Purkinje cell (primary cell): ENCODE results near the gene SRL. TPM values are rescaled to one million over a fixed set of nuclear protein-coding genes. Genes with fewer than 3 reads are reported as not detected.

ENCODE experiments used
- polyA plus RNA-seq: library from polyadenylated mRNA; unstranded; fragments of >200 nt; fragmentation: Nextera tagmentation; gene quantifications from 2 replicates; pipeline ENCODE4 v1.2.1, GENCODE V29; 2014

Gene SRL
- not detected in 2 replicates for polyA plus RNA-seq

DNA sequence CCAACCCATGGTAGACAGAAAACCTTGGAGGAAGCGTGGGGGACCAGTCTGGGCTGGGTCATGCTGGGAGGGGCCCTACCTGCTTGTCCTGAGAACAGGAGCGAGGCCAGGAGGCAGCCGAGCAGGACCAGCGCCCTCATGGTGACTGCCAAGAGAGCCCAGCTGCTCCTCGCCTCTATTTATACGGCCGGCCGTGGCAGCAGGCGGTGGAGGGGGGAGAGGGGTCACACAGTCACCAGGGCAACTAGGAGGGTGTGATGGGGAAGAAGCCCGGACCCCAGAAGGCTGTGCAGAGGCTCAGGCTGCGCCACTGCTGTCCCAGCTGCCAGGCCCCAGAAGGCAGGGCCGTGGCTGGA is at the start of gene SRL:
Gene SRL (minus strand): TSS at position 153 of the 356 bp plus-strand sequence. CDS start 13 bp downstream, at position 140.

Other genes with a start within 250 kb of the SRL start
- 0.08 and 0.50 TPM in 2 replicates for gene ADCY9, start 125.6 kb downstream of the SRL start, polyA plus RNA-seq
- gene TFAP4, start 30.9 kb upstream of the SRL start, polyA plus RNA-seq: 0.34 and 0.40 TPM in 2 replicates
- 0.08 TPM in 1 of 2 replicates, not detected in the other for gene GLIS2, start 74.0 kb upstream of the SRL start, polyA plus RNA-seq
- gene PAM16, start 109.2 kb upstream of the SRL start, polyA plus RNA-seq: 48.1 and 61.9 TPM in 2 replicates
- gene VASN, start 129.8 kb upstream of the SRL start, polyA plus RNA-seq: 0.11 TPM in 1 of 2 replicates, not detected in the other
- gene CORO7, start 174.5 kb upstream of the SRL start, polyA plus RNA-seq: 0.38 and 0.95 TPM in 2 replicates
- gene DNAJA3, start 183.8 kb upstream of the SRL start, polyA plus RNA-seq: 22.6 and 28.8 TPM in 2 replicates
- gene NMRAL1, start 232.5 kb upstream of the SRL start, polyA plus RNA-seq: 13.5 and 17.8 TPM in 2 replicates
- gene HMOX2, start 234.3 kb upstream of the SRL start, polyA plus RNA-seq: 109 and 149 TPM in 2 replicates